ENCODE data around the gene KCNC4. TPM values are rescaled to one million over a fixed set of nuclear protein-coding genes. Genes with fewer than 3 reads are reported as not detected.
A peak's percentile ranks its signal among the peaks of the same experiment; 100 is the strongest.

Gene KCNC4
- total RNA-seq, 4 donors from 2014 or later: 2.1 to 29.4 (median 3.9) TPM

DNA sequence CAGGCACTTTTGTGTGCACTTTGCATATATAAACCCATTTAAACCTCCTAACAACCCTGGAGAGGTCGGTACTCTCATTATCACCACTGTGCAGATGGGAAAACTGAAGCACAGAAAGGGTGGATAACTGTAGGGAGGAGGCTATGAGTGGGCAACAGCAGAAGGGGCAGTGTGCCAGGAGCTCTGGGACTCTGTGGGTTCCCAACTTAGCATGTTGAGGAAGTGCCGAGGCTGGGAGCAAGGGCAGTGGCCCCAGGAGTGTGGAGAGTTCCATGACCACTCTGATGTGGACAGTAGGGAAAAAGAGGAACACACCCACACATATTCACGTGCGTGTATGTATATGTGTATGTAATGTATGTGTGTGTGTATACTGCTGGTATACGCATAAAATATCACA is 25.7 kb upstream of the KCNC4 start:
- intact Hi-C loops (cut with DNase I; ENCODE audit: low total_unique reads): no loop called here
- H3K27me3 ChIP-seq: no peaks in the 10 kb centered on the region

DNA sequence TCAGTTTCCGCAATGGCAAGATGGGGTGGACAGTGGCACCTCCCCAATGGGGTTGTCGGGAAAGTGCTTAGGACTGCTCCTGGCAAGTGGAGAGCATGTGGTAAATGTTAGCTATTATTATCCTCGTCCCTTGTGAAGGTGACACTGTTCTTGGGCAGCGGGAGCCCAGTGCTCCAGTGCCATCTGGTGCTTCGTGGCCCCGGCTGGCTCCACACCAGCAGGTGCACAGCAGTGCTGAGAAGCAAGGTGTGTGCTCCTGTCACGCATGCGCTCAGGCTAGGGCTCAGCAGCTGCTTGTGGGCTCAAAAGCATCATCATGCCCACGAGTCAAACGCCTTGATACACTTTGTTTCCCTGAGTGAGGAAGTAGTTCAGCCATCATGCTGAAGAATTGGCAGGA is 24.9 kb upstream of the KCNC4 start:
- Histone ChIP-seq H3K4me1 (no peaks in the 10 kb centered on the region), H3K27me3 (no peaks in the 10 kb centered on the region), H3K36me3 (no peaks in the 10 kb centered on the region), H3K4me3 (no peak overlapping the region), H3K9me3 (no peaks in the 10 kb centered on the region), H3K27ac (no peak overlapping the region)
- no peak for DNase-seq
- intact Hi-C loops (cut with DNase I; ENCODE audit: low total_unique reads): no loop called here
- TF ChIP-seq, protein P1, sequence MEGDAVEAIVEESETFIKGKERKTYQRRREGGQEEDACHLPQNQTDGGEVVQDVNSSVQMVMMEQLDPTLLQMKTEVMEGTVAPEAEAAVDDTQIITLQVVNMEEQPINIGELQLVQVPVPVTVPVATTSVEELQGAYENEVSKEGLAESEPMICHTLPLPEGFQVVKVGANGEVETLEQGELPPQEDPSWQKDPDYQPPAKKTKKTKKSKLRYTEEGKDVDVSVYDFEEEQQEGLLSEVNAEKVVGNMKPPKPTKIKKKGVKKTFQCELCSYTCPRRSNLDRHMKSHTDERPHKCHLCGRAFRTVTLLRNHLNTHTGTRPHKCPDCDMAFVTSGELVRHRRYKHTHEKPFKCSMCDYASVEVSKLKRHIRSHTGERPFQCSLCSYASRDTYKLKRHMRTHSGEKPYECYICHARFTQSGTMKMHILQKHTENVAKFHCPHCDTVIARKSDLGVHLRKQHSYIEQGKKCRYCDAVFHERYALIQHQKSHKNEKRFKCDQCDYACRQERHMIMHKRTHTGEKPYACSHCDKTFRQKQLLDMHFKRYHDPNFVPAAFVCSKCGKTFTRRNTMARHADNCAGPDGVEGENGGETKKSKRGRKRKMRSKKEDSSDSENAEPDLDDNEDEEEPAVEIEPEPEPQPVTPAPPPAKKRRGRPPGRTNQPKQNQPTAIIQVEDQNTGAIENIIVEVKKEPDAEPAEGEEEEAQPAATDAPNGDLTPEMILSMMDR (IDR thresholded peaks at IDR 0.05): no peak
- TF ChIP-seq POLR2A (IDR thresholded peaks at IDR 0.05): no peak

More for the DNA sequence above, 25.7 kb upstream of the KCNC4 start:
- DNase-seq: no peak
- no peaks in the 10 kb centered on the region for H3K4me1 ChIP-seq
- no peak overlapping the region for H3K27ac ChIP-seq
- H3K36me3 ChIP-seq: no peaks in the 10 kb centered on the region
- TF ChIP-seq POLR2A (IDR thresholded peaks at IDR 0.05): no peak
- TF ChIP-seq, protein P1 (IDR thresholded peaks at IDR 0.05): no peak
- no peak overlapping the region for H3K4me3 ChIP-seq
- no peaks in the 10 kb centered on the region for H3K9me3 ChIP-seq

DNA sequence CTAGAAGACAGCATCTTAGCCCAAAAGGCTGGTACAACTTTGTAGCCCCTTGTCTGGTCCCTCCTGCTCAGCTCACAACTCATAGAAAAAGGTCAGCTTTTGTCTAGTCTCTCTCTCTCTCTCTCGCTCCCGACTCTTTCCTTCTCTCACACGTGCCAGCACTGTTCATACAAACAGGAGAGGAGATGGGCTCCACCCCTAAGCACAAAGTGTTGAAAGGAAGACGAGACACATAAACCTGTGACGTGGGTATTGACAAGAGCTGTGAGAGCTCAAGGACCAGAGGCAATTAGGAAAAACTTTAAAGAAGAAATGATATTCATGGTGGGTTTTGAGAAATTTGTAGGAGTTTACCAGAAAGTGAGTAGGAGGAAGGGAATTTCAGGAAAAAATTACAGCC is 23.6 kb upstream of the KCNC4 start:
- TF ChIP-seq, protein P1 (IDR thresholded peaks at IDR 0.05): no peak
- TF ChIP-seq POLR2A (IDR thresholded peaks at IDR 0.05): no peak
- DNase-seq: no peak
- Histone ChIP-seq H3K27me3 (no peaks in the 10 kb centered on the region), H3K9me3 (no peaks in the 10 kb centered on the region), H3K4me3 (no peak overlapping the region), H3K36me3 (no peaks in the 10 kb centered on the region), H3K4me1 (no peaks in the 10 kb centered on the region), H3K27ac (peak overlapping the region in 1 of 2 donors; percentile 40)
- intact Hi-C loops (cut with DNase I; ENCODE audit: low total_unique reads): no loop called here

DNA sequence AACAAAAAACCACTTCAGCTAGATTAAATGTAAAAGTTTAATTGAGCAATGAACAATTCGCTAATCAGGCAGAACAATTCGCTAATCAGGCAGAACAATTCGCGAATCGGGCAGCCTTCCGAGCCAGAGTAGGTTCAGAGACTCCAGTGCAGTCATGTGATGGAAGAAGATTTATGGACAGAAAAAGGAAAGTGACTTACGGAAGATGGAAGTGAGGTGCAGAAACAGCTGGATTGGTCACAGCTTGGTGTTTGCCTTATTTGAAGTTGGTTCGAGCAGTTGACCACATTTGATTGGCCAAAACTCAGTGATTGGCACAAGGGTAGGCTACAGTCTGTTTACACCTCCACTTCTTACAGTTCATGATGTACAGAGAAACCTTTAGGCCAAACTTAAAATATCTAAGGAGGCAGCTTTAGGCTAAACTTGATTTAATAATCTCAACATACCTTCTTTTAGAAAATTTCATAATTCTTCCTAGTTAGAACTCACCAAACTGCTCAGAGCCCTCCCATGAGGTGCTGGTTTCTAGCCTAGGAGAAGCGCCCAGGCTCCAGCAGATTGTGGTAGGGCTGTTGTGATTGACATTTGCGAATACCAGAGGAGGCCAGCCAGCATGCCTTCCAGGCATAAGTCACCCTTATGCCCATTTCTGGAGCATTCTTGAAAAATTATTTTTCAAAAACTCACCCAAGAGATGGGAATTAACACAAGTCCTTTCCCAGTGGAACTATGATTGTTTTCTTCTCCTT is 22.8 kb upstream of the KCNC4 start:
- Histone ChIP-seq H3K27me3 (no peaks in the 10 kb centered on the region), H3K9me3 (no peaks in the 10 kb centered on the region), H3K4me3 (no peak overlapping the region), H3K4me1 (no peaks in the 10 kb centered on the region), H3K36me3 (no peaks in the 10 kb centered on the region), H3K27ac (peak overlapping the region; percentile 9 to 62)
- intact Hi-C loops (cut with DNase I; ENCODE audit: low total_unique reads): no loop called here
- no peak for TF ChIP-seq POLR2A (IDR thresholded peaks at IDR 0.05)
- TF ChIP-seq, protein P1 (IDR thresholded peaks at IDR 0.05): no peak
- DNase-seq: no peak

DNA sequence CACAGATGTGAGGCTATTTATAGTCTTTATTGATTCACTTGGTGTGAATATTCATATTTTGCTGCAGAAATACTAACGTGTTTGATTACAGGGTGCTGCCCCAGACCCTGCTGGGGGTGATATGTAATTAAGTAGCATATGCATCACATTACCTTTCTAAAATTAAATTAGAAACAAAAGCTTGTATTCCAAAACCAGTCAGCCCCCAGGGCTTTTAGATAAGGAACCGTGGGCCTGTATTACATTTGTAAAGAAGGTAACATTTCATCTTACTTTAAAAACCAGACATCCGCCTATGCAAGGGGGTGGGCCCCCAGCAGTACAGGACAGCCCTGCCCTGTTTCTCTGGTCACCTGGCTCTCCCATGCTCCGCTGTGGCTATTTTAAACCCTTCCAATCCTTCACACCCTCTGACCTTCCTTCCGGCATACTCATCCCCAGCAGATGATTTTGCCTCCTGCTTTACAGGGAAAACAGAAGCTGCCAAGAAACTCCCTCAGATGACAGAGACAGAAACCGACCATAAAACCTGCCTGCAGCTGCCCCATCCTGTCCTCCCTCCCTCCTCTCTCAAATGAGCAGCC is 22.0 kb upstream of the KCNC4 start:
- H3K27ac ChIP-seq: peak overlapping the region; percentile 9 to 62
- peak; percentile 41 to 43 for DNase-seq

More for the DNA sequence above, 22.0 kb upstream of the KCNC4 start:
- no peaks in the 10 kb centered on the region for H3K4me1 ChIP-seq
- intact Hi-C loops (cut with DNase I; ENCODE audit: low total_unique reads): no loop called here
- H3K4me3 ChIP-seq: no peak overlapping the region
- H3K27me3 ChIP-seq: no peaks in the 10 kb centered on the region
- no peaks in the 10 kb centered on the region for H3K36me3 ChIP-seq
- H3K9me3 ChIP-seq: no peaks in the 10 kb centered on the region
- TF ChIP-seq, protein P1 (IDR thresholded peaks at IDR 0.05): no peak
- TF ChIP-seq POLR2A (IDR thresholded peaks at IDR 0.05): no peak
